ENCODE measurements around the gene PAX5. TPM values are rescaled to one million over a fixed set of nuclear protein-coding genes. Genes with fewer than 3 reads are reported as not detected.
A peak's percentile ranks its signal among the peaks of the same experiment; 100 is the strongest.

PAX5 gene
- total and polyA plus RNA-seq, 2 of the 13 experiments (the other 11 are each of a cell fraction or from before 2014, with no cell fraction given) = not detected

- TF ChIP-seq ATF7 (IDR thresholded peaks at IDR 0.05) (no peak), ATF7 (CRISPR knock-in tag; IDR thresholded peaks at IDR 0.05) (no peak), ARNT2 (CRISPR knock-in tag; IDR thresholded peaks at IDR 0.05; ENCODE audit: low read depth) (peak; percentile 99), ZNF790 (CRISPR knock-in tag; IDR thresholded peaks at IDR 0.05; ENCODE audit: borderline replicate concordance) (peak; percentile 98), BCL3 (CRISPR knock-in tag; IDR thresholded peaks at IDR 0.05) (peak; percentile 99), TAF1 (CRISPR knock-in tag; IDR thresholded peaks at IDR 0.05) (peak; percentile 23; the same call in 1 of the 2 replicates), JUND (CRISPR knock-in tag; IDR thresholded peaks at IDR 0.05) (0 out of 2 replicates have a peak, but pooled peaks have one; percentile 42), ZNF3 (CRISPR knock-in tag; IDR thresholded peaks at IDR 0.05) (peak; percentile 75; the same call in 1 of the 2 replicates), ZNF576 (CRISPR knock-in tag; IDR thresholded peaks at IDR 0.05) (0 out of 2 replicates have a peak, but pooled peaks have one; percentile 50), TBX2 (CRISPR knock-in tag; IDR thresholded peaks at IDR 0.05; ENCODE audit: borderline replicate concordance) (peak; percentile 78; the same call in 1 of the 2 replicates), ARID5B (CRISPR knock-in tag; IDR thresholded peaks at IDR 0.05) (peak; percentile 81), ZNF34 (CRISPR knock-in tag; IDR thresholded peaks at IDR 0.05; ENCODE audit: borderline replicate concordance) (no peak), ETS1 (CRISPR knock-in tag; IDR thresholded peaks at IDR 0.05) (peak; percentile 99), MEIS2 (CRISPR knock-in tag; IDR thresholded peaks at IDR 0.05) (peak; percentile 99), MXD4 (CRISPR knock-in tag; IDR thresholded peaks at IDR 0.05) (peak; percentile 96), RERE (CRISPR knock-in tag; IDR thresholded peaks at IDR 0.05; ENCODE audit: low read depth) (no peak)
Observed at GRCh38 chr9:37027582-37028419, 6.3 kb downstream of the PAX5 start (continued).

All from HepG2 (cell line).